ENCODE data around the gene ALOX15B.

The ALOX15B gene, protein sequence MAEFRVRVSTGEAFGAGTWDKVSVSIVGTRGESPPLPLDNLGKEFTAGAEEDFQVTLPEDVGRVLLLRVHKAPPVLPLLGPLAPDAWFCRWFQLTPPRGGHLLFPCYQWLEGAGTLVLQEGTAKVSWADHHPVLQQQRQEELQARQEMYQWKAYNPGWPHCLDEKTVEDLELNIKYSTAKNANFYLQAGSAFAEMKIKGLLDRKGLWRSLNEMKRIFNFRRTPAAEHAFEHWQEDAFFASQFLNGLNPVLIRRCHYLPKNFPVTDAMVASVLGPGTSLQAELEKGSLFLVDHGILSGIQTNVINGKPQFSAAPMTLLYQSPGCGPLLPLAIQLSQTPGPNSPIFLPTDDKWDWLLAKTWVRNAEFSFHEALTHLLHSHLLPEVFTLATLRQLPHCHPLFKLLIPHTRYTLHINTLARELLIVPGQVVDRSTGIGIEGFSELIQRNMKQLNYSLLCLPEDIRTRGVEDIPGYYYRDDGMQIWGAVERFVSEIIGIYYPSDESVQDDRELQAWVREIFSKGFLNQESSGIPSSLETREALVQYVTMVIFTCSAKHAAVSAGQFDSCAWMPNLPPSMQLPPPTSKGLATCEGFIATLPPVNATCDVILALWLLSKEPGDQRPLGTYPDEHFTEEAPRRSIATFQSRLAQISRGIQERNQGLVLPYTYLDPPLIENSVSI

DNA sequence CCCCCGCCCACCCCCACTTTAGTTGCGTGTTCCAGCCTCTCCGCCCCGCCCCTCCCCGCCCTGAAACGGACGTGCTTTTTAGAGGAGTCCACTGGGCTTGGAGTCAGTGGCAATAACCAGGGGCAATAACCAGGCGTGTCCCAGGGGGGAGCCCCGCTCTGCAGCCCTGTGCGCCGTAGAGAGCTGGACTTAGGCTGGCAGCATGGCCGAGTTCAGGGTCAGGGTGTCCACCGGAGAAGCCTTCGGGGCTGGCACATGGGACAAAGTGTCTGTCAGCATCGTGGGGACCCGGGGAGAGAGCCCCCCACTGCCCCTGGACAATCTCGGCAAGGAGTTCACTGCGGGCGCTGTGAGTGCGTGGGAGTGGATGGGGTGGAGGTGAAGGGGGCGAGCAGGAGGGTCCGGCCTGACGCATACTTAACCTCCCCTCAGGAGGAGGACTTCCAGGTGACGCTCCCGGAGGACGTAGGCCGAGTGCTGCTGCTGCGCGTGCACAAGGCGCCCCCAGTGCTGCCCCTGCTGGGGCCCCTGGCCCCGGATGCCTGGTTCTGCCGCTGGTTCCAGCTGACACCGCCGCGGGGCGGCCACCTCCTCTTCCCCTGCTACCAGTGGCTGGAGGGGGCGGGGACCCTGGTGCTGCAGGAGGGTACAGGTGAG is at the start of gene ALOX15B:
TSS of gene ALOX15B (plus strand) at position 106 of the 657 bp plus-strand sequence. CDS start at position 203, 97 bp downstream.
- in situ Hi-C loops (cut with MboI; ENCODE audit: low sequenced_read_pairs), result no loop called here

DNA sequence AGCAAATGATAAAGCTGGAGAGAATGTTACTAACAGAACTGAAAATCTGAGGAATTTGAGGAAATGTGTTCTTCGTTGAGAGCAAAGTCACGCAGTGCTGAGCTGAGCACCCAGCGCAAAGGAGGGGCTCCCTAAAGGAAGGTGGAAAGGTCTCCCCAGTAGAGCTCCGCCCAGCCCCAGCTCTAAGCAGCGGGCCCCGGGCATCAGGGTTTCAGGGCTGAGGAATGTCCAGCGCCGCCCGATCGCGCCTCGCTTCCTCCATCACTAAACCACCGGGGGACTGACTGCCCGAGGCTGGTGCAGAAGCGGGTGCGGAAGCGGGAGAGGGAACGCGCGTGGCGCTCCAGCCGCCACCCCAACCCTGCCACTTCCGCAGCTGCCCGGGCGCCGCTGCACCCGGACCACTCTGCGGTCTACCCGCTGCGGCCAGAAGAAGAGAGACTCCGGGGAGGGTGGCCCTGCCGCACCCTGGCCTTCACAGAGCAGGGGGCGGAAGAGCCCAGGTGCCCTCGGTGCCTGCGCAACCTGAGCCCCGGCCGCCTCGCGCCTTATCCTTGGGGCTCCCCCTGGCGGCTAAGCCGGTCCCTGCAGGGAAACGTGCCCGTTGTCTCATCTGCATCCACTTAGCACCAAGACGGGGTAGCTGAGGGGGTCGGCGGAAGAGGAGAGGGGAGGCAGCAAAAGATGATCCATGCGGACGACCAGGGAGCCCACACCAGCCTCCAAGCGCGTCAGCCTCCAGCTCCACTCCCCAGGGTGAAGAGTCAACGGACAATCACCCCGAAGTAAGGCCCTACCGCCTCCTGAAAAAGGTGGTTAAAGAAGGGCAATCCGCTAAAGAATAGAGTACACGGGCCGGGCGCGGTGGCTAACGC is 48.8 kb upstream of the ALOX15B start:
- in situ Hi-C loops (cut with MboI; ENCODE audit: low sequenced_read_pairs), result no loop called here

DNA sequence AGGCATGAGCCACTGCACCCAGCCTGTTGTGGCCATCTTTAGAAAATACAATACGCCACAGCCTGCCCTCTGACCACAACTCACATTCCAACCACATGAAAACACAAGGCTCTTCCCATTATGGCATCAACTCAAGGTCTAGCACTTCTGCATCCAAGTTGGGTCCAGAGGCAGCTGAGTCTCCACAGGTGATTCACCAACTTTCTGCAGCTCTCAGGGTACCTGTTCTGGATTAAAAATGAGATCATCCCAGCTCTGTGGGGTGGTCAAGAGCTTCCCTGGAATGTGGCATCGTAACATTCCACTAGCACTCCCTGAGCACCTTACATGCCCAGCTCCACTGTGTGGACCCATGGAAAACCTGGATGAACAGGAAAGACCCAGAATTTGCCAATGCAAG is 46.3 kb upstream of the ALOX15B start:
- in situ Hi-C loops (cut with MboI; ENCODE audit: low sequenced_read_pairs), result no loop called here

DNA sequence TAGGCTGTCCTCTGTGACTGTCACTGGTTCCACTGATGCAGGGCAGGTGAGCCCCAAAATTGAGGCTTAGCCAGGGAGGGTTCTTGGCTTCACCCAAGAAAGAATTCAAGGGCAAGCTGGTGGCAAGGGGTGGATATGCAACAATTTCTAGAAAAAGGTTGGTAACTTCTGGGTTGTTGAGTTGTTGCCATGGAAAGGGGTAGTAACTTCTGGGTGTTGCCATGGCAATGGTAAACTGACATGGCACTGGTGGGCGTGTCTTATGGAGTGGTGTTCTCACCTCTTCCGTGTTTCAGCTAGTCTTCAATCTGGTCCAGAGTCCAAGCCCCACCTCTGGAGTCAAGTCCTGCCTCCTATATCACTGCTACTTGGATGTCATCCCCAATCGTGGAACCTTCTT is 45.9 kb upstream of the ALOX15B start:
- in situ Hi-C loops (cut with MboI; ENCODE audit: low sequenced_read_pairs), result no loop called here

DNA sequence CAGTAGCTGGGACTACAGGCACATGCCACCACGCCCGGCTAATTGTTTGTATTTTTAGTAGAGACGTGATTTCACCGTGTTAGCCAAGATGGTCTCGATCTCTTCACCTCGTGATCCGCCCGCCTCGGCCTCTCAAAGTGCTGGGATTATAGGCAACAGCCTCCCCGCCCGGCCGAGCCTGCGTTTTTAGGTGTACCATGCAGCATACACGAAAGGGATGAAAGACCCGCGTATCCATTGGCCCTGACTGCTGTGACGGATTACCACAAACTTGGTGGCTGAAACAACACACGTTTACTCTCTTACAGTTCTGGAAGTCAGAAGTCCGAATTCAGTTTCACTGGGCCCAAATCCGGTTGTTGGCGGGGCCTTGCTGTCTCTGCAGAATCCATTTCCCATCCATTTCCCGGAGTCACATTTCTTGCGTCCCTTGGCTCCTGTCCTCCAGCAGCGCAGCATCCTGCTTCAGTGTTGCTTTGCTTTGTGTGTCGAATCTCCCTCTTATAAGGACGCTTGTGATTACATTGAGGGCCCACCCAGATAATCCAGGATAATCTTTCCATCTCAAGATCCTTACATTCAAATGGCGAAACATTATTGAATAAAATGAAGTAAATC is 44.8 kb upstream of the ALOX15B start:
- in situ Hi-C loops (cut with MboI; ENCODE audit: low sequenced_read_pairs), result no loop called here

DNA sequence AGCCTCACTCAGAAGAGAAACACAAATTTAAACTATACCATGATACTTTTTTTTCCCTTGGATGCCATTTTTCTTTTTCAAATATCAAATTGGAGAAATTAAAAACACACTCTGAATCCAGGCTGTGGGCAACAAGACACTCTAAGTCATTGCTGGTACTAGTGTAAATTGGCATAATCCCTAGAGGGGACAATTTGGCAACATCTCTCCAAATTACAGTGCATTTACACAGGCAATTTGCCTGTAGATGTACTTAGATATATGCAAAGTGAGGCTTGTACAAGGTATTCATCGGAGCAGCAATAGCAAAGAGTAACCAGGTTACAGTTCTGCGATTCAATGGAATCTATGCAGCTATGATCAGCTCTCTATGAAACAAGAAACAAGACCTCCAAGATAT is 43.1 kb upstream of the ALOX15B start:
- in situ Hi-C loops (cut with MboI; ENCODE audit: low sequenced_read_pairs), result no loop called here

DNA sequence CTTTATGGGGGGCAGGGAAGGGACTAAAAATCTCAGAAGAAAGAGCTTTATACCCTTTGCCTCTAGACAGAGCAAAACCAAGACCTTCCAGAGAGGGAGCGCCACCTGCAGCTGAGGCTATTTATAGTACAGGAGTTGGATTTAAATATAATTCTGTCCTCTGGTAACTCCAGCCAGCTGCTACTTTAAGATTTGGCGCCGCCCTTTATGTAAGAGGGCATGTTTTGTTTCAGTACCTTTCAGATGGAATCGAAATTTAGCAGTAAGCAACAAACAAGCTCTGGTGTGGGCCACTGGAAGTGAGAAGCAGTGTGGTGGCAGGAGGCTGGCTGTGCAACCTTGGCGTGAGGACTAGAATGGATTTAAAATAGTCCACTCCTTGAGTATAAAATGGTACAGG is 41.7 kb upstream of the ALOX15B start:
- in situ Hi-C loops (cut with MboI; ENCODE audit: low sequenced_read_pairs), result no loop called here

DNA sequence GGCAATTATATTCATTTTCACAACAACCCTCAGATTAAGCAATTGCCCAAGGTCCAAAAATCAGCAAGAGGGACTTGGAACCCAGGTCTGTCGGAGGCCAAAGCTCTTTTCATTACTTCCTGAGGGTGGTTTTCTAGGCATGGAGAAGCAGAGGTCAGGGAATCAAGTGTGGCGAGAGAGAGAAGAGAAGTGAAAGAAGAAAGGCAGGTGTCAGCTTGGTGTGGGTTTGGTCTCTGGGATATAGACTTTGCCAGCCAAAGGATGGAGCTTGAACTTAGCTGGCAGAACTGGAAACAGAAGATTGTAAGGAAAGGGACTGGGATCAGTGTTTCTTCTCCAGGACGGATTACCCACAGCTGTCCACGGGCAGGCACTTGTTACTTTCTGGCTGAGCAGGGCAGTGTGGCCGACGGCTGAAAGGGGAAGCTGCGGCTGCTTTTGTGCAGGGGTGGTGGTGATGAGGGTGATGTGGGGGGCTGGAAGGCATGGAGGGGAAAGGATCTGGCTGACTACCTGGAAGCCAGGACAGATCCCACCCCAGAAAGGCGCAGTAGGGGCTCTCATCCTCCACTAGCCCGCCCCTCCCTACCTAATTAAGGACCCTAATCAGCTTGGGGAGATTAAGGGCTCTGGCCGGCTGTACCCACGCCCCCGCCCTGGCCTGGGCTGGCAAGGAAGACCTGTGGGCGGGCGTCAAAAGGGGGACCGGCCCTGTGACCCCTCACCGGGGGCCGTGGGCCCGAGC is 36.7 kb upstream of the ALOX15B start, which contains the start of gene GUCY2D:
TSS of gene GUCY2D (plus strand) at position 640 of the 745 bp plus-strand sequence. CDS start 433 bp downstream, outside the sequence.
- in situ Hi-C loops (cut with MboI; ENCODE audit: low sequenced_read_pairs), result no loop called here

DNA sequence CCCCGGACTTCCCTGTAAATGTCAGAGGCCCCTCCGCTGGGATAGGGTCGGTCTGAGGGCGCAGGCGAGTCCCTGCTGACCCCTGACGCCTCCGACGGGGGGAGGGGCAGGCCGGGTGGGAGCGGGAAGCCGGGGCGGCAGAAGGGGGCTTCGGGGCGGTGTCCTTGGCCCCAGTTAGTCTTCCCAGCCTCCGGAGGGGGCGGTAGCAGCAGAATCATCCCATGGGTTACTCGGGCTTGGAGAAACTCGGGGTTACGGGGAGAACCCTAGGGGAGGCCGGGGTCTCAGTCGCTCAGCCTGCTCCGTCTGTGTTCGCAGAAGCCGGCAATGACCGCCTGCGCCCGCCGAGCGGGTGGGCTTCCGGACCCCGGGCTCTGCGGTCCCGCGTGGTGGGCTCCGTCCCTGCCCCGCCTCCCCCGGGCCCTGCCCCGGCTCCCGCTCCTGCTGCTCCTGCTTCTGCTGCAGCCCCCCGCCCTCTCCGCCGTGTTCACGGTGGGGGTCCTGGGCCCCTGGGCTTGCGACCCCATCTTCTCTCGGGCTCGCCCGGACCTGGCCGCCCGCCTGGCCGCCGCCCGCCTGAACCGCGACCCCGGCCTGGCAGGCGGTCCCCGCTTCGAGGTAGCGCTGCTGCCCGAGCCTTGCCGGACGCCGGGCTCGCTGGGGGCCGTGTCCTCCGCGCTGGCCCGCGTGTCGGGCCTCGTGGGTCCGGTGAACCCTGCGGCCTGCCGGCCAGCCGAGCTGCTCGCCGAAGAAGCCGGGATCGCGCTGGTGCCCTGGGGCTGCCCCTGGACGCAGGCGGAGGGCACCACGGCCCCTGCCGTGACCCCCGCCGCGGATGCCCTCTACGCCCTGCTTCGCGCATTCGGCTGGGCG is 35.9 kb upstream of the ALOX15B start:
- in situ Hi-C loops (cut with MboI; ENCODE audit: low sequenced_read_pairs), result no loop called here

DNA sequence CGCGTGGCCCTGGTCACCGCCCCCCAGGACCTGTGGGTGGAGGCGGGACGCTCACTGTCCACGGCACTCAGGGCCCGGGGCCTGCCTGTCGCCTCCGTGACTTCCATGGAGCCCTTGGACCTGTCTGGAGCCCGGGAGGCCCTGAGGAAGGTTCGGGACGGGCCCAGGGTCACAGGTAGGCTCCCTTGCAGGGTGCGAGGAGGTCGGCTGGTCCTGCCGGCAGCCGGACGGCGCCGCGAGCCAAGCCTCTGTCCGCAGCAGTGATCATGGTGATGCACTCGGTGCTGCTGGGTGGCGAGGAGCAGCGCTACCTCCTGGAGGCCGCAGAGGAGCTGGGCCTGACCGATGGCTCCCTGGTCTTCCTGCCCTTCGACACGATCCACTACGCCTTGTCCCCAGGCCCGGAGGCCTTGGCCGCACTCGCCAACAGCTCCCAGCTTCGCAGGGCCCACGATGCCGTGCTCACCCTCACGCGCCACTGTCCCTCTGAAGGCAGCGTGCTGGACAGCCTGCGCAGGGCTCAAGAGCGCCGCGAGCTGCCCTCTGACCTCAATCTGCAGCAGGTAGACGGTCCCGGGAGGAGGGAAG is 35.2 kb upstream of the ALOX15B start:
- in situ Hi-C loops (cut with MboI; ENCODE audit: low sequenced_read_pairs), result no loop called here

DNA sequence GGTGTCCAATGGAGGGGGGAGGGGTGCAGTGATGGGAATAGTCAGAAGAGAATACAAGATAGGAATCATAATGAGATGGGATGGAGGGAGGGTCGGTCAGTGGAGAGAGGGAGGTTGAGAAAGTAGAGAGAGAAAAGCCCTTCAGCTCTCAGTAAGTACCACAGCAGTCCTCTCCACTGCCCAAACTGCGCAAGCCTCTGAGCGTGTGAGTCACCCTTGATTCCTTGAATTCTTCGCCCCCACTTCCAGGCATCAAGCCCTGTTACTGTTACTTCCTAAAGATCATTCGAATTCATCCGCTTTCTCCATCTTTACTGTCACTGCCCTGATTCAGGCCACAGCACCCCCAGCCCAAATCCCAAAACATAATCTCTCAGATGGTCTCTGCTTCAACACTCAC is 34.0 kb upstream of the ALOX15B start:
- in situ Hi-C loops (cut with MboI; ENCODE audit: low sequenced_read_pairs), result no loop called here

DNA sequence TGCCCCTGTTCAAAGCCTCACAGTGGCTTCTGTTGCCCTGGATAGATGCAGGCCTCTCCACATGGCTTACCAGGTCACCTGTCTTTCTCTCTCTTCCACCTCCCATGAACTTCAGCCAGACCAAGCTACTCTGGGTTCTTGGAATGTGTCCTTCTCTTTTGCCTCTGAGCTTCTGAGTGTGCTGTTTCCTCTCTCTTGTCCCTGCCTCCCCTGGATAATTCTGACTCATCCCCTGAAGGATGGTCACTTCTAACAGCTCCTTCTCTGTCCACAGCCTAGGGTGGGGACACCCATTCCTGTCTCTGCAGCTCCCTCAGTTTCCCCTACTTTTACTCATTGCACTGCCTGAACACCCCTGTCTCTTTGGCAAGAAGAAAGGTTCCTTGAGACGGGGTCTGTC is 33.5 kb upstream of the ALOX15B start:
- in situ Hi-C loops (cut with MboI; ENCODE audit: low sequenced_read_pairs), result no loop called here

DNA sequence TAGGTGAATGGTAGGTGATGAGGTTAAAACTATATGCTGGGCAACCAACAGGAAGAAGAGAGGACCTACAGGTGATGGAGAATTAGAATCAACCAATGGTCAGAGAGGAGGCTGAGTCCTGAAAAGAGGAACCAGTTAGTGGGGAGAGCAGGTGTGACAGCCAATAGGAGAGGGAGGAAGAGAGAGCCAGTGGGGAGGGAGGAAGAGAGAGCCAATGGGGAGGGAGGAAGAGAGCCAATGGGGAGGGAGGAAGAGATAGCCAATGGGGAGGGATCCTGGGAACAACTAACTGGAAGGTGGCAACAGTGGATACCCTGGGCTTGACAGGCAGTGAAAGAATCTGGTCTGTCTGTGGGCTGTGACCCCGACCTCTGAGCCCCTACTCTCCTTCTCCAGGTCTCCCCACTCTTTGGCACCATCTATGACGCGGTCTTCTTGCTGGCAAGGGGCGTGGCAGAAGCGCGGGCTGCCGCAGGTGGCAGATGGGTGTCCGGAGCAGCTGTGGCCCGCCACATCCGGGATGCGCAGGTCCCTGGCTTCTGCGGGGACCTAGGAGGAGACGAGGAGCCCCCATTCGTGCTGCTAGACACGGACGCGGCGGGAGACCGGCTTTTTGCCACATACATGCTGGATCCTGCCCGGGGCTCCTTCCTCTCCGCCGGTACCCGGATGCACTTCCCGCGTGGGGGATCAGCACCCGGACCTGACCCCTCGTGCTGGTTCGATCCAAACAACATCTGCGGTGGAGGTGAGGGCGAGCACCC is 32.7 kb upstream of the ALOX15B start:
- in situ Hi-C loops (cut with MboI; ENCODE audit: low sequenced_read_pairs), result no loop called here

DNA sequence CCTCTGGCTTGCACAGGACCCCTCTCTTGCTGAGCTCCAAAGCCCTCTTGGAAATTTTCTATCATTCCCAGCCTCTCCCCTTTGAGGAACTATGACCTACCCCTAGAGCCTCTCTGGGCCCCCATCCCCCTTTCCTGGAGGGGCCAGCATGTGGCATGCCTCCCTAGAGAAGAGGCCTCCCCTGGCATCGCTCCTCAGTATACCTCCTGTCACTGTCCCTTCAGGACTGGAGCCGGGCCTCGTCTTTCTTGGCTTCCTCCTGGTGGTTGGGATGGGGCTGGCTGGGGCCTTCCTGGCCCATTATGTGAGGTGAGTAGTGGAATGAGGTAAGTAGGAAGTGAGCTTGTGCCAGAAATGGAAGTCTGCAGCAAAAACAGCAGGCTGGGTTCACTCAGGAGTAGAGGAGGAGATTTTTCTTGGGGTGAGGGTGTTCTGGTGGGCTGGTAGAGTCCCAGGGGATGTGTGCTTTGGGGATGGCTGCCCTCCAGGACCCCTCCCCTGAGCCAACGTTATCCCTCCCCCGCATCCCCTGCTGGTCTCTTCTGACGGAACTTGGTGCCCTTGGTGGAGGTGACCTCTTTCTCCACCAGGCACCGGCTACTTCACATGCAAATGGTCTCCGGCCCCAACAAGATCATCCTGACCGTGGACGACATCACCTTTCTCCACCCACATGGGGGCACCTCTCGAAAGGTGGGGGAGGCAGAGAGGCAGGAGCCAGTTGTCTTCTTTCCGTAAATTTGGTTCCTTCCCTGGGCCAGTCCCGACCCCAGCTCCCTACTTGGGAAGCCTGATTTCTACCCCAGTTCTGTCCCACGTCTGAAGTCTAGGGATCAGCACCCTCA is 31.8 kb upstream of the ALOX15B start:
- in situ Hi-C loops (cut with MboI; ENCODE audit: low sequenced_read_pairs), result no loop called here

DNA sequence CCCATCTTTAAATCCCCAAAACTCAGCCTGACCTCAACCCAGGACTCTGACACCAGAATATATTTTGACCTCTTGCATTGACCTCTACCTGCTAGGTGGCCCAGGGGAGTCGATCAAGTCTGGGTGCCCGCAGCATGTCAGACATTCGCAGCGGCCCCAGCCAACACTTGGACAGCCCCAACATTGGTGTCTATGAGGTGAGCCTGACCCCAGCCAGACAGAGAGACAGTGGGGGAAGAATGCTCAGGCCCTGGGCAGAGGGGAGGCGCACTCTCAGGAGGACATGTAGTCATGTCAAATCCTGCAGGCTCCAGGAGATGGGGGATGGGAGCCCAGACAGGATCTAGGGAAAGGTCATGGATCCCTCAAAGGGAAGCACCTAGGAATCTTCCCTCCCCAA is 31.0 kb upstream of the ALOX15B start:
- in situ Hi-C loops (cut with MboI; ENCODE audit: low sequenced_read_pairs), result no loop called here

DNA sequence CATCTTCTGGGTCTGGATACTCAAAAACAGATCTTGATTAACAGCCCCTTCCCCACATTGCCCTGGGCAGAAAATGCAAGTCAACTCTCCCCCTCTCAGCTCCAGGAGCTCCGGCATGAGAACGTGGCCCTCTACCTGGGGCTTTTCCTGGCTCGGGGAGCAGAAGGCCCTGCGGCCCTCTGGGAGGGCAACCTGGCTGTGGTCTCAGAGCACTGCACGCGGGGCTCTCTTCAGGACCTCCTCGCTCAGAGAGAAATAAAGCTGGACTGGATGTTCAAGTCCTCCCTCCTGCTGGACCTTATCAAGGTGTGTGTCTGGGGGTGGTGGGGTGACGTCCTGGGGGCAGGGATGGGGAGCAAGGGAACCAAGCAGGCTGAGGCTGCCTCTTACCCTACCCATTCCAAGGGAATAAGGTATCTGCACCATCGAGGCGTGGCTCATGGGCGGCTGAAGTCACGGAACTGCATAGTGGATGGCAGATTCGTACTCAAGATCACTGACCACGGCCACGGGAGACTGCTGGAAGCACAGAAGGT is 26.7 kb upstream of the ALOX15B start:
- in situ Hi-C loops (cut with MboI; ENCODE audit: low sequenced_read_pairs), result no loop called here
